WERI-Rb-1 (cell line): ENCODE data around the gene VWCE.

Experiments
- DNase-seq: peaks from one replicate; pipeline ENCODE4 v3.0.0-alpha.2; 2020
- H3K27ac ChIP-seq: fragments of 250-450 bp; sonication (Bioruptor Pico); 2 replicates; pipeline ENCODE4 v1.5.1; 2020; ENCODE audit warnings: mild to moderate bottlenecking, moderate library complexity
- H3K27me3 ChIP-seq: fragments of 250-450 bp; sonication (Bioruptor Pico); 2 replicates; pipeline ENCODE4 v1.5.1; 2021; ENCODE audit warnings: mild to moderate bottlenecking, low read depth, moderate library complexity; ENCODE audit not compliant: insufficient read depth, severe bottlenecking
- H3K36me3 ChIP-seq: fragments of 250-450 bp; sonication (Bioruptor Pico); 2 replicates; pipeline ENCODE4 v1.5.1; 2020; ENCODE audit warnings: mild to moderate bottlenecking, moderate library complexity
- H3K4me3 ChIP-seq: 2 replicates; pipeline ENCODE4 v1.5.1; 2011; ENCODE audit warnings: low read depth, mild to moderate bottlenecking, control low read depth, low read length
- H3K9me3 ChIP-seq: fragments of 250-450 bp; sonication (Bioruptor Pico); 2 replicates; pipeline ENCODE4 v1.5.1; 2021; ENCODE audit warnings: mild to moderate bottlenecking, moderate library complexity; ENCODE audit not compliant: severe bottlenecking
- TF ChIP-seq, protein P1 (sequence below): IDR thresholded peaks from 2 replicates; pipeline ENCODE4 v1.5.1; 2011; ENCODE audit warnings: low read depth, mild to moderate bottlenecking, control low read depth, inconsistent platforms, low read length

VWCE gene

DNA sequence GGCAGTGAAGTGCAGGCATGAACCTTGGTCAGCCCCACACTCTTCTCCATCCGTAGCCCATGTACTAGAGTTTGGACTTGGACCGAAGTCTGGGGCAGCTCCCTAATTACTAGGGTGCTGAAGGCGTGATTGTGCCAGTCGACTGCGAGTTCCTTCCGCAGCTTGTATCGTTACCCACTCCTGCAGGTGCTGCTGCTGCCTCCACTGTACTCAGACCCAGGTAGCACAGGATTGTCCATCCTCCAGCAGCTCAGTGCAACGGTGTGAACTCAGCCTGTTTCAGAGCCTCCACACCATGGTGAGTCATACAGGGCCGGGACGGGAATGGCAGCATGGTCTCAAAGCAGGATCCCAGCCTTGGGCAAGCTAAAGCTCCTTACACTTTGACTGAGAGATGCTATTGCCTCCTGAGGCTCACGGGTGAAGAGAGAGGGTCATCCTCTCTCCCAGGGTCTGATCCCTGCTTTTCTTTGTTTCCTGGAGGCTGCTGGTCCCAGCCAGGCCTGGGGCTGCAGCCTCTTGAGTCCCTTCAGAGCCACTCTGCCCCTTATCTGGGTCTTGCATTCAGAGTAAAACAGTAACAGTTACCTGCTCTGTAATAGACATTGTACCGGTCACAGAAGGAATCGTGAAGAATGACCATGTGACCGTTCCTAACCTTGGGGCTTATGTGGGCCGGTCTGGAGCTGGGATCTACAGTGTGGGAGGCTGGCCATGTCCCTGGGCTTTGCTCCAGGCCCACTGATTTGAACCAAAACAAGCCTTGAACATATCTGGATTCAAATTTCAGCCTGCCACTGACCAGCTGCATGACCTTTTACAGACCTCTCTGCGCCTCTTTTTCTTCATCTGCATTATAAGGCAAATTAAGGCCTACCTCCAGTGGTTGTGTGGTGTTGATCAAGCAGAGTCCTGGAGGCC, 39.6 kb upstream of the VWCE start:
- TF ChIP-seq, protein P1, sequence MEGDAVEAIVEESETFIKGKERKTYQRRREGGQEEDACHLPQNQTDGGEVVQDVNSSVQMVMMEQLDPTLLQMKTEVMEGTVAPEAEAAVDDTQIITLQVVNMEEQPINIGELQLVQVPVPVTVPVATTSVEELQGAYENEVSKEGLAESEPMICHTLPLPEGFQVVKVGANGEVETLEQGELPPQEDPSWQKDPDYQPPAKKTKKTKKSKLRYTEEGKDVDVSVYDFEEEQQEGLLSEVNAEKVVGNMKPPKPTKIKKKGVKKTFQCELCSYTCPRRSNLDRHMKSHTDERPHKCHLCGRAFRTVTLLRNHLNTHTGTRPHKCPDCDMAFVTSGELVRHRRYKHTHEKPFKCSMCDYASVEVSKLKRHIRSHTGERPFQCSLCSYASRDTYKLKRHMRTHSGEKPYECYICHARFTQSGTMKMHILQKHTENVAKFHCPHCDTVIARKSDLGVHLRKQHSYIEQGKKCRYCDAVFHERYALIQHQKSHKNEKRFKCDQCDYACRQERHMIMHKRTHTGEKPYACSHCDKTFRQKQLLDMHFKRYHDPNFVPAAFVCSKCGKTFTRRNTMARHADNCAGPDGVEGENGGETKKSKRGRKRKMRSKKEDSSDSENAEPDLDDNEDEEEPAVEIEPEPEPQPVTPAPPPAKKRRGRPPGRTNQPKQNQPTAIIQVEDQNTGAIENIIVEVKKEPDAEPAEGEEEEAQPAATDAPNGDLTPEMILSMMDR, result no peak
- Histone ChIP-seq H3K27me3 (no peaks in the 10 kb centered on the region), H3K4me3 (no peak overlapping the region), H3K36me3 (peaks cover 21% of the 10 kb centered on the region), H3K27ac (no peak overlapping the region), H3K9me3 (no peaks in the 10 kb centered on the region)
- DNase-seq, result no peak

DNA sequence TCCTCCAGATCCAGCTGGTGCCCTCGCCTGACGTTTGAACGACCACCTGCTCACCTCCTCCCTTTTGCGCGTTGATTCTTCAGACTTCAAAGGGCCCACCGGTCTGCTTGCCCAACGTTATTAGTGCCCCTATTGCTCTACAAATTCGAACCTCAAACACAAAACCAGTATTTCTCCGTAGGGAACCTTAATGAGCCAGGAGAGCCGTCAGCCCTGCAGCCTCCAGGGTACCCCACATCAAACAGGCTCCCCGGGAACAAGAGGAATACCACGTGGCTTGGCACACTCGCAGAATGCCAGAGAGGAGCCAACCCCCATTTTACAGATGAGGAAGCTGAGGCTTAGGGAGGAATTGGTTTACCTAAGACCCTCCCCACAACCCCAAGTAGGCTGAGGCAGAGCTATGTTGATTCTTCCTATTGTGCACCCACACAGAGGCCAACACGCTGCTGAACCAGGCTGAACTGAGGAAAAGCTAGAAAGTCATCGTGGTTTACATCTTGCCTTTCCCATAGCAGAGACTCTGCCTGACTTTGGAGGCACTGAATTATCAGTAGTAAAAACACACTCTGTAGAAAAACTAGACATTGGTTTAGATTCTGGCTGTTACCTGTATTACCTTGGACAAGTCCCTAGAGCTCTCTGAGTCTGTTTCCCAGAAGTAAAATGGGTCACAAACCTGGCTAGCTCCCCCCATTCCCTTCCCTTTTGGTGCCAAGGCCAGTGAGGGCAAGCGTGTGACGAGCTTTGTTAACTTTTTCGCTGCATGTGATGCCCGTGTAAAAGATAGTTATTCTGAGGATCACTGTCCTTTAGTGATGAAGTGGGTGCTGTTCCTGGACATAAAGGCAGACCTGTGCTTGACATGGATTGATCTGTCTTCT, 38.7 kb upstream of the VWCE start:
- H3K4me3 ChIP-seq, result peak overlapping the region; percentile 98
- peaks cover 30% of the 10 kb centered on the region for H3K36me3 ChIP-seq
- H3K27ac ChIP-seq, result peak overlapping the region; percentile 92
- H3K27me3 ChIP-seq, result no peaks in the 10 kb centered on the region
- H3K9me3 ChIP-seq, result no peaks in the 10 kb centered on the region
- TF ChIP-seq, protein P1, result no peak
- DNase-seq, result no peak

DNA sequence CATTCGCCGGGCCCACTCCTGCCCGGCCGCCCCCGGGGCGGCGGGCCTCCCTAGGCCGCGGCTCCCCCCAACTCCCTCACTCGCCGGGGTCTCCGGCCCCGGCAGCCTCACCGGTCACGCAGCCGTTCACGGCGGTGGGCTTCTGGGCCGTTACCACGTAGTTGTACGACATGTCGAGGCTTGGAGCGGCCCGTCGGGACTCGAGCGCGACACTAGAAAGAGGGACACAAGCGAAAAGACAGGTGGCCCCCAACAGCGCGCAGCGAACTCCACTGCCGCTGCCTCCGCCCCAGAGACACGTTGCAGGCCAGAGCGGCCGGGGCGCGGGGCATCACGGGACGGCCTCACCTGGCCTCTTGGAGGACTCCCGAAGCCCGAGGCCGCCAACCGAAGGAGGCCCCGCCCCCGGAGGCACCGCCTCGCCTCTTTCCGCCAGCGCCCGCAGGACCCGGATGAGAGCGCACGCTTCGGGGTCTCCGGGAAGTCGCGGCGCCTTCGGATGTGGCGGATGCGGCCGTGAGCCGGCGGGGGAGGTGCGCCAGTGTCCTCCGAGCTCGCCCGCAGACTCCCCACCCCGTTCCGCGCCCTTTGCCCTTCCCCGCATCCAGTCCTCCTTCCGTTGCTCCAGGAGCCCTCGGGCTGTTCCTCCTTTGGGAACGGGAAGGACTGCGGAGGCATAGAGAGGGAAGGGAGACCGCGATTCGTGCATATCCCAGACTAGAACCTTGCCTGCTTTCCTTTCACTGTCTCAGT, 37.9 kb upstream of the VWCE start, which contains the start of the genes DDB1 and TKFC:
TSS of gene DDB1 (minus strand) at position 309 of the 753 bp plus-strand sequence. CDS start at position 172, 137 bp downstream.
TSS of gene TKFC (plus strand) at position 432 of the 753 bp plus-strand sequence. CDS start 1,501 bp downstream, outside the sequence.
- H3K9me3 ChIP-seq, result no peaks in the 10 kb centered on the region
- no peaks in the 10 kb centered on the region for H3K27me3 ChIP-seq
- TF ChIP-seq, protein P1, result no peak
- H3K27ac ChIP-seq, result peak within 1 kb of the TSS; percentile 92
- DNase-seq, result peak; percentile 97
- H3K4me3 ChIP-seq, result peak within 1 kb of the TSS; percentile 98
- peaks cover 38% of the 10 kb centered on the region for H3K36me3 ChIP-seq

DNA sequence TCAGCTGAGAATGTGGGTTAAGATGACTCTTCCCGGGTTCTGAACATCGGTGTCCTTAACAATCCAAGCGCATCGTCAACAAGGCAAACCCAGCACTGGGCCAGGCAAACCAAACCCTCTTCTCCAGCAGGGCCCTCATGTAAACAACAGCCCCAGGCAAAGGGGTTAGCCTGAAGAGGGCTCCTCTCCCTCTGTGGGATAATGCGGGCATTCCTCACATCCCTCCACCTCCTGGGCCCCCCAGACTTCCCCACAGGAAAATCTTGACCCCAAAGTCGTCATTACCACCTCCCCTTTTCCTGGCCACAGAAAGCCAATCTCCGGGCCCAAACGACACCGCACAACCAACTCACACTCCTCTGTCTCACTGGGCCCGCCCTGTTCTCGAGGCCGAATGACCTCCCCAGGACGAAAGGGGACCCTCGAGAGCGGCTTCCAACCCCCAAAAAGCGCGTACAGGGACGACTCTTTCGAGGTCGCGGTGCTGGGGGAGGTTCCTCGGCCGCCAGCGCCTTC, 37.2 kb upstream of the VWCE start:
- H3K4me3 ChIP-seq, result peak overlapping the region; percentile 98
- no peaks in the 10 kb centered on the region for H3K9me3 ChIP-seq
- no peak for DNase-seq
- TF ChIP-seq, protein P1, result no peak
- peak overlapping the region; percentile 92 for H3K27ac ChIP-seq
- peaks cover 44% of the 10 kb centered on the region for H3K36me3 ChIP-seq
- H3K27me3 ChIP-seq, result no peaks in the 10 kb centered on the region

DNA sequence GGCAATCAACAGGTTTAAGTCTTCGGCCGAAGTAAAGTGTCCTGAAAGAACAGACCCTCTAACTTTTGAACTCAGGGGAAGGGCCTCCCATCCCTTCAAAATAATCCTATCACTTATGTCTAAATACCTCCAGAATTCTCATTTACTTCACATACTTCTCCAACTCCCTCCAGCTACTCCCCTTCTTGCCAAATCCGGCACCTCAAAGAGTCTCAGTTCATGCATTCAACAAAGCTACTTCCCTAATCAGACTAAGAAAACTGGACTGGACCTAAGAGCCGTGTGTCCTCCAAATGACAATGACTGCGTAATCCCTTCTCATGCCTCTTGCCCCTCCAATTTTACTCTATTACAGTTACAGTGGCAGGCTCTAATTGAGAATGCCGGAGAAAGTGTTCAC, 36.5 kb upstream of the VWCE start:
- Histone ChIP-seq H3K27ac (no peak overlapping the region), H3K4me3 (peak overlapping the region; percentile 98), H3K36me3 (peaks cover 51% of the 10 kb centered on the region), H3K9me3 (no peaks in the 10 kb centered on the region), H3K27me3 (no peaks in the 10 kb centered on the region)
- TF ChIP-seq, protein P1, result no peak
- no peak for DNase-seq
